Activated CD8-positive, alpha-beta memory T cell treated with anti-CD3 and anti-CD28 coated beads for 36 hours (primary cell): ENCODE measurements around the gene EPHA10. TPM values are rescaled to one million over a fixed set of nuclear protein-coding genes. Genes with fewer than 3 reads are reported as not detected.
"Not testable (repeated sequence)": the region's sequence is repeated elsewhere in the genome, so short reads cannot be mapped to it uniquely, and the experiment has no call there.

Source experiments
- CTCF ChIA-PET: fragments of 350-600 bp; sonication (Branson Sonifier 250); formaldehyde crosslinking; loops from one replicate; lab custom pipeline; 2021; ENCODE audit warnings: antibody characterized with exemption; lab: Charles Lee
- POLR2A ChIA-PET: fragments of 350-600 bp; sonication (Branson Sonifier 250); formaldehyde crosslinking; loops from one replicate; lab custom pipeline; 2021; ENCODE audit warnings: antibody characterized with exemption; lab: Charles Lee
- total RNA-seq, 2 experiments: library from RNA; stranded (reverse); gene quantifications; one replicate each; pipeline ENCODE4 v1.2.3, GENCODE V29; 2021

Gene EPHA10
- total RNA-seq, 2 experiments from 2014 or later = 0.19 TPM; not detected in 1

- ChIA-PET CTCF (interaction anchor here (1.1 to 2.1 kb wide), 3 partner anchors 10 to 168 kb away, joined by 3 to 15 read pairs (median 6); partner anchors contain the start of gene MTF1), POLR2A (interaction anchor here (0.6 to 1.0 kb wide), 6 partner anchors 35 to 239 kb away, joined by 3 to 11 read pairs (median 3); partner anchors contain the start of genes EPHA10, YRDC and ZC3H12A)
Measured at GRCh38 chr1:37692078-37692833, 72.7 kb downstream of the EPHA10 start, which contains the start of gene CDCA8. TSS of gene CDCA8 (plus strand) at chr1:37692516. CDS start at chr1:37692691, 175 bp downstream.

- ChIA-PET POLR2A (interaction anchor here (0.6 to 2.7 kb wide), 6 partner anchors 20 to 238 kb away, joined by 3 to 12 read pairs (median 4); partner anchors contain the start of genes YRDC and ZC3H12A), CTCF (interaction anchor here (1.1 to 2.1 kb wide), 4 partner anchors 9 to 168 kb away, joined by 3 to 15 read pairs (median 6); partner anchors contain the start of genes C1orf122, MTF1 and YRDC)
Measured at GRCh38 chr1:37691497-37692077, 73.3 kb downstream of the EPHA10 start.

GRCh38 chr1:37688926-37689325 is 76.0 kb downstream of the EPHA10 start:
- CTCF ChIA-PET = no interaction called here
- POLR2A ChIA-PET = interaction anchor here (1.0 to 2.7 kb wide), 3 partner anchors 12 to 214 kb away, joined by 3 to 13 read pairs (median 12); partner anchors contain the start of genes C1orf122, YRDC and ZC3H12A

DNA sequence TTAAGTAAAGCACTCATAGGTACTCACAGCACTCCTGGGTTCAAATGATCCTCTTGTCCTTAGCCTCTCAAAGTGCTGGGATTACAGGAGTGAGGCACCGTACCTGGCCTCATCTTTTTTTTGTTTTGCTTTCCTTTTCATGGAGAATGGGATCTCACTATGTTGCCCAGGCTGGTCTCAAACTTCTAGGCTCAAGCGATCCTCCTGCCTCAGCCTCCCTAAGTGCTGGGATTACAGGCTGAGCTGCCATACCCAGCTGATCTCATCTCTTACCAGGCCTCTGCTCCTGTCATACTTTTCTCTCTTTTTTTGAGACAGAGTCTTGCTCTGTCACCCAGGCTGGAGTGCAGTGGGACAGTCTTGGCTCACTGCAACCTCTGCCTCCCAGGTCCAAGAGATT is 77.2 kb downstream of the EPHA10 start:
- ChIA-PET POLR2A (interaction anchor here (0.6 kb wide), 1 partner anchor 134 kb away, joined by 3 read pairs; the partner anchor contains the start of gene SNIP1), CTCF (interaction anchor here (0.7 kb wide), 1 partner anchor 84 kb away, joined by 3 read pairs; no protein-coding TSS in a partner anchor)

DNA sequence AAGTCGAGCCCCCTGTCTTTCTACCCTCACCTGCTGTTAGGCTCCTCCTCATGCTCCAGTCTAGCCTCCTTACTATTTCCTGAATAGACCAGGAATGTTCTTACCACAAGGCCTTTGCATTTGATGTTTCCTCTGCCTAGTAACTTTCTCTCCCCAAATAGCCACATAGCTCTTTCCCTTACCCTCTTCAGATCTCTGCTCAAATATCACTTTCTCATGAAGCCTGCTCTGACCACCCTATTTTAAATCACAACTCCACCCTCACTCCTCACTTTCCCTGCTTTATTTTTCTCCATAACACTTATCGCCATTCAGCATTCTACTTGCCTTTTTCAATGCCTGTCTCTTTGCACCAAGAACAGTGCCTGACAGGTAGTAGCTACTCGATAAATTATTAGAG is 79.2 kb downstream of the EPHA10 start:
- POLR2A ChIA-PET = no interaction called here
- CTCF ChIA-PET = interaction anchor here (0.6 kb wide), 1 partner anchor 52 kb away, joined by 3 read pairs; no protein-coding TSS in a partner anchor

GRCh38 chr1:37684182-37684581 is 80.7 kb downstream of the EPHA10 start:
- POLR2A ChIA-PET = not testable (repeated sequence)
- CTCF ChIA-PET = interaction anchor here (1.5 kb wide), 1 partner anchor 10 kb away, joined by 4 read pairs; no protein-coding TSS in a partner anchor

GRCh38 chr1:37682334-37682987 is 82.5 kb downstream of the EPHA10 start:
- ChIA-PET POLR2A (no interaction called here), CTCF (interaction anchor here (0.5 to 6.3 kb wide), 10 partner anchors 8 to 227 kb away, joined by 3 to 30 read pairs (median 4); partner anchors contain the start of genes CDCA8 and EPHA10)

DNA sequence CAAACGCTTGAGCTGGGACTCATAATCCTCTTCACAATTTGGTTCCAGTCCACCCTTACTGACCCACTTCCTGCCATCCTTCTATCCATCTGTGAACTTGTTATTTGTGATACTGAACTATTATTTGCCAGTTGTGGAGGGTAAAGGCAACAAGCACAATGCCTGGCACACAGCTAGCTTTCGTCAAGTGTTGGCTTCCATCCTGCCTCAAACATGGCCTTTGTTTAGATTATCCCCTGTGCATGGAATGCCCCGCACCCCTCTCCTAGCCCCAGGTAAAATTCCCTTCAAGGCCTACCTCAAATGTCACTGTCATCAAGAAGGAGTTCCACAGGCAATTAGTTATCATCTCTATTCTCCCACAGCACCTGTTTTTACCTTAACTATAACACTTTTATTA is 84.0 kb downstream of the EPHA10 start:
- ChIA-PET POLR2A (no interaction called here), CTCF (interaction anchor here (0.8 to 6.3 kb wide), 5 partner anchors 9 to 109 kb away, joined by 3 to 30 read pairs (median 3); partner anchors contain the start of genes EPHA10 and GNL2)

DNA sequence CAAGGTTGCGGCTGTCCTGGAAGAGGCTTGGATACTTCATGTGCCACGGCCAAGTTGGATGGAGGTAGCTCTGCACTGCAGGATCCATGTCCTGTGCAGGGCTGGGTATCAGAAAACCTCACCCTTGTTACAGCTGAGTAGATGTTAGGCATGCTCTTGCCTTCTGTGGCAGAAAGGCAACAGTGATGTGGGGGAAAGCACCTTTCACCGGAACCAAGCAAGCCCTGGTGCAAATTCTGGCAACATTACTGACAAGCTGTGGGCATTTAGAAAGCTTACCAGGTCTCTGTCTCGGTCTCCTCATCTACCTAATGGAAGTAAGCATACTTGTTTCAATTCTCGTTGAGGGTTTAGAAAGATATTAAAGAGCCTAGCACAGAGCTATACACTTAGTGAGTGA is 87.1 kb downstream of the EPHA10 start:
- POLR2A ChIA-PET = interaction anchor here (1.1 kb wide), 1 partner anchor 12 kb away, joined by 3 read pairs; no protein-coding TSS in a partner anchor
- CTCF ChIA-PET = interaction anchor here (6.3 kb wide), 1 partner anchor 74 kb away, joined by 30 read pairs; no protein-coding TSS in a partner anchor

GRCh38 chr1:37677143-37677439 is 87.8 kb downstream of the EPHA10 start:
- CTCF ChIA-PET = interaction anchor here (1.4 kb wide), 1 partner anchor 62 kb away, joined by 3 read pairs; no protein-coding TSS in a partner anchor
- POLR2A ChIA-PET = interaction anchor here (1.1 kb wide), 1 partner anchor 12 kb away, joined by 3 read pairs; no protein-coding TSS in a partner anchor

- ChIA-PET CTCF (interaction anchor here (1.4 kb wide), 1 partner anchor 61 kb away, joined by 3 read pairs; no protein-coding TSS in a partner anchor), POLR2A (interaction anchor here (1.1 kb wide), 1 partner anchor 13 kb away, joined by 3 read pairs; no protein-coding TSS in a partner anchor)
Measured at GRCh38 chr1:37676281-37677142, 88.4 kb downstream of the EPHA10 start.

DNA sequence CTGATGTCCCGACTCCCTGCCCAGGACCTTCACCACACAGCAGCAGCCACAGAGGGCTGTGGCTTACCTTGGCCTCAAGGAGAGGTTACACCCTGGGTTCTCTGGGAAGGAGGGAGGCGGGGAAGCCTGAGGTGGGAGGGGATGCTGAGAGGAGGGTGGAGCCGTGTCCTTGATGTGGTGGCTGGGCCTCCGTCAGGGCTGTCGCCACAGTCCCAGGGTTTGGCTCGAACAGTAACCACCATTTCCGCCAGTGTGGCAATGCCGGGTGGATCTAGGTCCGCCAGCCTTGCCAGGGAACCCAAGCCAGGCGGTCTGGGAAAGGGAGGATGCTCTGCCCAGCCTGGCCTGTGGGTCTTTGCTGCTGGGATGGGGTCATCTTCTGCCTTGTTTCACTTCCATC is 91.0 kb downstream of the EPHA10 start:
- ChIA-PET CTCF (interaction anchor here (1.0 kb wide), 1 partner anchor 10 kb away, joined by 4 read pairs; no protein-coding TSS in a partner anchor), POLR2A (no interaction called here)

DNA sequence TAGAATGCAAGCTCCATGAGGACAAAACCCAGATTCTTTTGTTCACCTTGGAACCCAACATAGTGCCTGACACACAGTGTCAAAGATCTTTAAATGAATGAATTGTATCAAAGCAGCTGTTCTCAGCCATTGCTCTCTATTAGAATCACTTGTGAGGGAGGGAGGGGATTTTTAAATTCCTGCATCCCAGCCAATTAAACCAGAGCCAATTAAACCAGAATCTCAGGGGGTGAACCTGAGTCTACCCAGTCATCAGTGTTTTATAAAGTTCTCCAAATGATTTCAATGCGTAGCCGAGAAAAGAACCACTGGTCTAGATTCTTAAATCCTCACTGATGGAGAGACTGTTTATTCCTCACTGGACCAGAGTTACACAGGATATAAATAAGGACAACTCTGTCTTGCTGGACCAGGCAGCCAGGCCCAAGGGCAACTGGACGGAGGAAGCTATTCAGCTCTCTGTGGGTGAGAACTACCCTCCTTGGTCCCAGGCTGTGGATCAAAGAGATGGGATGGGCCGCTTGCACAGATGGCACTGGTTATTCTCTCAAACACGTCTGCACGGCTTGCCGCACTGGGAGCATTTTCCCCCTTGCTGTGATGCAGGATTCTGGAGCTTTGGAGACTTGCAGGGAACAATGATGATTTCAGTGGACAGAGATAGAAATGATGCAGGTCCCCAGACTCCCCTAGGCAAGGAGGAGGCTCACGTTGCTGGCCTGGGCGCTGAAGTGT is 92.6 kb downstream of the EPHA10 start:
- ChIA-PET POLR2A (no interaction called here), CTCF (interaction anchor here (1.5 kb wide), 1 partner anchor 18 kb away, joined by 3 read pairs; a partner anchor contains a TSS)

DNA sequence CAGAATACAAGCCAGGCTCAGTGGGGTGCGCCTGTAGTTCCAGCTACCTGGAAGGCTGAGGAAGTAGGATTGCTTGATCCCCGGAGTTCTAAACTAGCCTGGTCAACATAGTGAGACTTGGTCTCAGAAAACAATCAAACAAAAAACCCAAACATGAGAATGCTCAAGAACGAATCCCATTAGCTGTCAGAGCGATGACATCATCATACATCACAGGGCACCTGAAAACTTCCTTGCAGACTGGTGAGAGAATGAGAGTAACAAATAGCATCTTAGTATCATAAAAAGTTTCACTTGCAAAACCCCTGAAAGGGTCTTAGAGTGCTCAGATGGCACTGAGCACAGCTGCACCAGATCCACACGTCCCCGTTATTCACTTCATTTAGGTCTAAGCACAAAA is 93.7 kb downstream of the EPHA10 start:
- POLR2A ChIA-PET = no interaction called here
- CTCF ChIA-PET = no interaction called here

- POLR2A ChIA-PET = no interaction called here
Measured at GRCh38 chr1:37670133-37670532, 94.8 kb downstream of the EPHA10 start.

DNA sequence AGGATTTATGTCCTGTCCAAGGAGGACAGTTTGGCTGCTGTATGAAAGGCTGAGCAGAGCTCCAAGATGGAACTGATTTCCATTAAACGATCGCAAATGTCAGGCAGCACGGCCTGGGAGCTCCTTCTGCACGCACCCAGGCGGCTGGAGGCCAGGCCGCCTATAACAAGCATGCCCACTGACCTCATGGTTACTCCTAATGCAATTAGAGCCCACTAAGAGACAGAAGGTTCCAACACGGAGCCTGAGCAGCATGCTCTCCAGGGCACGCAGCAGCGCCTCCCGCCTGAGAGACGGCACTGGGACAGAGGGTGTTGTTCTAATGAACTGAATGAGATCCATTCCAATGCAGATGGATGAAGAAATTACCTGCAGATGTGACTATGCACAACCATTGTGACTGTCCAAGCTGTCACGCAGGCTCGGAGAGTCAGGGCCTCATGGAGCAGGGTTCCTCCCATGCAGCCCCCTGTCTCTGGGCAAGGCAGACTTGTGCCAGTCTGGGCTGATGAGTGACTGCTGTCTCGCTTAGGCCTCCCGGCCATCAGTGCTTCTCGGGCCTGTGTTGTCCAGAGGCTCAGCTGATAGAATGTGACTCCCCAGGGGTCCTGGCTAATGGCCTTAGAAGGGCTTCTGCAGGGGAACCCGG is 97.8 kb downstream of the EPHA10 start:
- ChIA-PET POLR2A (no interaction called here), CTCF (interaction anchor here (0.6 kb wide), 1 partner anchor 64 kb away, joined by 3 read pairs; no protein-coding TSS in a partner anchor)

More at GRCh38 chr1:37670133-37670532, 94.8 kb downstream of the EPHA10 start:
- CTCF ChIA-PET = interaction anchor here (0.6 kb wide), 1 partner anchor 35 kb away, joined by 3 read pairs; no protein-coding TSS in a partner anchor
